ENCODE data around the gene RALGPS1.

RALGPS1 gene

DNA sequence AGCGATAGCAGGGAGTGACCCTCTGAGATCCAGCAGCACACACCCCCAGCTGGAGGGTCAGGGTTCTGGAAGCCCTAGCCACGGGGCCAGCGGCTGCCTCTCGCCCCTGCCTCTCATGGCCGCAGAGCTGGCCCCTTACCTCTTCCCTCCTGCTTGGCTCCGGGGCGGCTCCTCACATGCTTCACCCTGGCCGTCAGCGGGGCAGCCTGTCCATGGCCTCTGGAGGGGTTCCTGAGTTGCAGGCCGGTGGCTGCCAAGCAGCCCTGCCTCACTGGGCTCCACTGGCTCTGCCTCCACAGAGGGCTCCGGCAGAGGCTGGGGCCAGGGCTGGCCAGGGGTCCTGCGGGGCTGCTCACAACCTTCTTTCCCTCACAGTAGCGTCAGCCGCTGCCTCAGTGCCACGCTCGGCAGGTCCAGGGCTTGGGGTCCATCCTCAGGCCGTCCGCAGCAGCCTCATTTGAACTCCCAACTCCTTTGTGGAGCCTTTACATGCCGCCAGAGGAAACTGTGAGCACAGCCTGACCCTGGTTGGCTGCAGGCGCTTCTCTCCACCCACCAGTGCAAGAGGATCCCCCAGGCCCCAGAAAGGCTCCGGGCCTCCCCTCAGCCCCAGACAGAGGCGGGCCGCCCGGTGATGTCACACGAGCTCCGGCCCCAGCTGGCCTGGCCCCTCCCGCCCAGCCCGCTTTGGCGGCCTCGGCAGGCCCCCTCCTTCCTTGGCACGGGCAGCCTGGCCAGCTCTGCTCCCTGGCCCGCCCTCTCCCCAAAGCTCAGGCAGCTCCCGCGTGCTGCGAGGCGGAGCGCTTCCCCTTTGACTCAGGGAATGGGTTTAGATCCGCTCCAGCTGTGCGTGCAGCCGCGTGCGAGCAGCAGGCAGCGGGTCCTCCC, 207.8 kb downstream of the RALGPS1 start, which contains the start of gene ANGPTL2:
TSS of gene ANGPTL2 (minus strand) at position 460 of the 888 bp plus-strand sequence. CDS start 13,904 bp downstream, outside the sequence.
- no peak for DNase-seq (ENCODE audit: low read depth in 2 of 2)

DNA sequence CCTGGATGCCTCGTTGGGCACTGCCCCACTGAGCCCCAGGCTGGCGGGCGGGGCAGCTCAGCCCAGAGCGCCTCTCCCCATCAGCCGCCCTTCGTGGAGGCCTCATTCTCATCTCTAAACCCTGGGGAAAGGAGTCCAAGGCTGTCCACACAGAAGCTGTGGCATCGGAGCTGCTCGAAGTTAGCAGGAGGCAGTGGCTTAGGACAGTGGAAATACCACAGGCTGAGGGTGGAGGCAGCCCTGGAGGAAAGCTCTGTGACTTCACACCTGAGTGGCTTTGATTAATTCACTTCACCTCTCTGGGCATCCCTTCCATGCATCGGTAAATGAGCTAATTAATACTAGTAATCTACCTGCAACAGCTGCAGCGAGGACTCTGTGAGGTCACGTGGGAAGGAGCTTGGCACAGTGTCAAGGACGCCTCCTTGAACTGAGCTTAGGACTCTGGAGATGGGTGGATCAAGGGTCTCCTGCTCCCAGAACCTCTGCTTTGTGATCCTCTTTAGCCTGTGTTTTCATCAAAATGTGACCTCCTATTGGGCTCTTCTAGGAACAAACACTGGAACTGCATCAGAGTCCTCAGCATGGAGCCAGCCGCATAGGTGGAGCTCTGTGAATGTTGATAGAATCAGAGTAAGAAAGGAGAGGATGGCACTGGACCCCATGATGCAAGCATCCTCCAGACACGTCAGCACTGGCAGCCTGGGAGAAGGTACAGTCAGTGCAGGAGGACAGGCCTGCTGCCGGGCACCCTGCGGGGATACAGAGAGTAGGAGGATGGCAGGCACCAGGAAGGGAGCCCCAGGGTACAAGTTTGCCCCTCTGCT, 208.7 kb downstream of the RALGPS1 start:
- no peak for DNase-seq (ENCODE audit: low read depth in 2 of 2)

DNA sequence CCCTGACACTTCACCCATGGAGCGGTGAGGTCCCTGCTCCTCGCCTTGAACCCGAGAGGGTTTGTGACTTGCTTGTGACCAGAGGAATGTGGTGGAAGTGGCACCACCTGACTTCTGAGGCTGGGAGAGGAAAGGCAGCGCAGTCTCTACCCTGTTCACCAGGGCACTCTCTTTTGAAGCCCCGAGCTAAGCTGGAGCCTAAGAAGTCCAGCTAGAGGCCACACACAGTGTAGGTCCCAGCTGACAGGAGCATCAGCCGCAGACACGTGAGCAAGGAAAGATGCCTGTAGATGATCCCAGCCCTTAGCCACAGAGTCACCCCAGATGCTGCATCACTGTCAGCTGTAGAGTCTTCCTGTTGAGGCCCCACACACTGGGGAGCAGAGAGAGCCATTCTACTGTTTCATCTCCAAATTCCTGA, 209.5 kb downstream of the RALGPS1 start:
- no peak for DNase-seq (ENCODE audit: low read depth in 2 of 2)

DNA sequence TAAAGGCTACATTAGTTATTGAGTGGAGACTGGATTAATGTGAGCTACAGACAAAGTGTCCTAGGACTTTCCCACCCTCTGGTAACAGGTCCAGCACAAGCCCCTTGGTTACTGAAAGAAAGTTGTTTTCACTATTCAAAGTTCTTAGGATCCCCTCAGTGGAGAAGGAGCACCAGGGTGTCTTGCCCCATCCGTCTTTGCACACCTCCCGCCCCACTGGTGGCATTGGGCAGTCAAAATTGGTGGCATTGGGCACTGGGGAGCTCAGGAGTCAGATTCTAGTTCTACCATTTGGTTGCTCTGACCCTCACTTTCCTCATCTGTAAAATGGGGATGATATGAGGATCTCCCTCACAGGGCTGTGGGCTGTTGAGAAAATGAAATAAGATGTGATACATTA, 210.2 kb downstream of the RALGPS1 start:
- no peak for DNase-seq (ENCODE audit: low read depth in 2 of 2)

DNA sequence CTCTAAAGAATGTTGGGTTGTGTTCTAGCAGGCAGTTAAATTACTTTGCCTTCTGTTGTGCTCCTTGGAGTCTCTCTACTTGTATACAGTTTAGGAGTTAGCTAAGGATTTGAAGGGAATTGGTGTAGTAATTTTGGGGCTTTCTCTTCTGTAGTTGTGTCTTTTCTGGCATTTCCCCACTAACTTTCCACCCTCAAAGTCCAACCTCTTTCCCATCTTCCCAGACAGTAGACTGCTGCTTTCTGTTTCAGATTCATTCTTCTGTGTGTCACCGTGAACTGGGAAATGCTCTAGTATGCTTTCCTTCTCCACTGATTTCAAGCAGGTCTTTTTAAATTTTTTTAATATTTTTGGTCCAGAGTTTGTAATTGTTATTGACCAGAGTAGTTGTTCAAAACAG, 212.4 kb downstream of the RALGPS1 start:
- DNase-seq (ENCODE audit: low read depth in 2 of 2), result no peak

DNA sequence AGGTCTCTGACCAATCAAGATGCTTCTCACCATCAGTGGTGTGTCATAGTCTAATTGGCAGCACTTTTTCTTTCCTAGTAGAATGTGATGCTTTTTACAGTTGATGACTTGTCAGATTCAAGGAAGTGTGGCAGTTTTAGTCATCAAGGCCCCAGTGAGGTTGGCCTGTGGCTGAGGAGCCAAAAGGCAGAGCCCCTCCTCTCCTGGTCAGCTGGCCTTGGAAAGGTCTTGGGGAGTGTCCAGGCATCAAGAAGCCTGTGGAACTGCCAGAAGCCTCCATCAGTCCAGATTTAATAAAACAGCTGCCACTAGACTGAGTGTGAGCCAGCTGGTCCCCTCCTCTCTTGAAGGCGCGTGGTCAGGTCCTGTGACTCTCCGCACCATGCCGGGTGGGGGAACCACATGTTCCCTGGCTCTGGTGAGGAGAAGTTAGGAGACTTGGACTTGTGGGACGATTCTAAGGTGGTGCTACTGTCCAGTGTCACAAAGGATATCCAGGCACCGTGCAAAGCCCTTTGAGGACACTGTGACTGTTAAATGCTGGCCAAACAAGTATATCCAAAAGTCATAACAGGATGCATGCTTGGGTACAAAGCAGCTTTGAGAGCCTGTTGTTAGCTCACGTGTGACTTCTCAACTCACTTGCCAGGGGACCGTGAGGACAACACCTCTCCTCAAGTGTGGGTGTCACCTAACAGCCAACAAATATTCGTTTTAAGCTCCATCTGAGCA, 213.9 kb downstream of the RALGPS1 start:
- no peak for DNase-seq (ENCODE audit: low read depth in 2 of 2)

DNA sequence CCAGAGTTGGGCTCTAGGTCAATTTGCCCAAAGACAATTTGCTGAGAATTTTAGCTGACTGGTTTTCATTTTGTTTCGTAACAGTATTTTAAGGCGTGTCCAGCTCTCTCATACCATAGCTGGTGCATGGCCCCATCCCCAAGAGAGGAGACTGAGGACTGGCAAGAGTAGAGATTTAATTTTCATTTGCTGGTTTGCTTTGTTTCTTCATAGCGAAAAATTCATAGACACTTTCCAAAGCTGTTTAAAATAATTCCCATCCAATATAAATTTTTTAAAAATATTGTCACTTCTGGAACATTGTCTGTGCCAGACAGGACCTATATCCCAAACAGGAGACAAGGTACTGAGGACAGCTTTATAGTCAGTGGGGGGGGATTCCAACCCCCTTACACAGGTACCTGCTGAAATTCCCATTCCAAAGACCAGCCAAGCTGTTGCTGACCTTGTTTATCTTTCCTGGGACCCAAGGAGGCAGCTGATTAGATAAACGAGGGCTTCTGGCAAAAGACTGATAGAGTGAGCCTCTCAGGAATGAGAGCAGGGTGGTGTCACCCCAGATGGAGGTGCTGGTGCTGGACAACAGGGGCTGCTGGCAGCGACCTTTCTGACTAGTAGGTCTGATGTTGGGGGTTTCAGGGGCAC, 214.6 kb downstream of the RALGPS1 start:
- DNase-seq (ENCODE audit: low read depth in 2 of 2), result no peak

DNA sequence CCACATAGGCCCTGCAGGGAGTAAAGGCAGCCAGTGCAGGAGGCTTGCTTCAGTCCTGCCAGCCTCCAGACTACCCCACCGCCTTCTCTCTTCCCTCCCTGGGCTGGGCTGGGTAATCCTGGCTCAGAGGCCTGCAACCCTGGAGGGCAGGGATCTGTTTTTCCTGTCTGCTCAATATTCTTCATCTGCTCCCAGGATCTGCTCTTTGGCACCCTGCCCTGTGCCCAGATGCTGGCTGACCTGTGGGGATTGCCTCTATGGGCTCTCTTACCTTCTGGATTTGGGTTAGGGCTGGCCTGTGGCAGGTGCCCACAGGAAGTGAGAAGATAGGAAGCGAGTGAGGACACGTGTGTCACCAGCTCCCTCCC, 215.1 kb downstream of the RALGPS1 start:
- DNase-seq (ENCODE audit: low read depth in 2 of 2), result no peak

DNA sequence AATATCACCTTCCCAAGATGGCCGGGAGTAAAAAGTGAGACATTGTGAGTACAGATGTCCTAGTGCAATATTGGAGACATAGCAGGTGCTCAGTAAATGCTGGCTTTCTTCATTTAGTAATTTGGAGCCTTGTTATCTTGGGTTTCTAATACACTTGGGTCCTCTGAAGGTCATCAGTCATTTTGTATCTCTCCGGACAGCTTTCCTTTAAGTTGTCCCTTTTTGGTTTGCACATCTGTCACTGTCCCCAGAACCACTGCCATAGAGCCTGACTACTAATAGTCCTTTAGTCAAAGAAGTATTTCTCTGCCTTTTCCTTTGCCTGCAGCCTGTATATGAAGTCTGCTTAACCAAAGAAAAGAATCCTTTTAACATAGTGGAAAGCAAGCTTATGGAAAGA, 215.7 kb downstream of the RALGPS1 start:
- DNase-seq (ENCODE audit: low read depth in 2 of 2), result no peak

DNA sequence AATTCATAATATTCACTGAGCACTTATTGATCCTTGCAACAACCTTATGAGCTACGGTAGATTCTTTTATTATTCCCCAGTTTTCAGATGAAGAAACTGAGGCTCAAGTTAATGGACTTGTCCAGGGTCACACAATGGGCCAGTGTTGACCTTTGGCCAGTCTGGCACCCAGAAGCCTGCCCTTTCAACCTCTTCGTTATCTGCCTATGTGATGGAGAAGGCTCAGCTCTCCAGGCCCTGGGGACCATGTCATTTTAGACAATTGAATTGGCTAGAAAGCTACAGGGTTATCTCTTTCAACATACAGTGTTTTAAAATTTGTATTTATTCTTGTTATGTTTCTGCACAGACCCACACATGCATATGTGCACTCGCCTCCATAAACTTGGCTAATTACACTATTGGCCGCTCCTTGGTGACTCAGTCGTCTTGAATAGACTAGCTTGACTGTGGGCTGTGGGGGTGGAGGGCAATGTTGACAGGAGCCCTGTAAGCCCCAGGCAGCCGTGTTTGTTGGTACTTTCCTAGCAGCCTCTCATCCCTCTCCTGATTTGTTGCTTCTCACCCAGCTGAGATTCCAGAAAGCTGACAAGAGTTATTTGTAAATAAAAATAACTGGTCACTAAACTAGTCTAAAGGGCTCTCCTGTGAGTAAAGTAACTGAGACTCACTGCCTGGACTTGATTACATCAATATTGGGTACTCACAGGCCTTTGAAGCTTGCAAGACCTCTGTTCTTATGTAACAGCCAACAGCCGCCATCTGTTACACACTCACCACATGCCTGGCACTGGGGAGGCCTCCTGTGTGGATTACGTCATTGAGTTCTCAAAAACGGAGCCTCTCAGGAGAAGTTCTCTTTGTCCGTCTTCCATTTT, 216.3 kb downstream of the RALGPS1 start:
- DNase-seq (ENCODE audit: low read depth in 2 of 2), result no peak

DNA sequence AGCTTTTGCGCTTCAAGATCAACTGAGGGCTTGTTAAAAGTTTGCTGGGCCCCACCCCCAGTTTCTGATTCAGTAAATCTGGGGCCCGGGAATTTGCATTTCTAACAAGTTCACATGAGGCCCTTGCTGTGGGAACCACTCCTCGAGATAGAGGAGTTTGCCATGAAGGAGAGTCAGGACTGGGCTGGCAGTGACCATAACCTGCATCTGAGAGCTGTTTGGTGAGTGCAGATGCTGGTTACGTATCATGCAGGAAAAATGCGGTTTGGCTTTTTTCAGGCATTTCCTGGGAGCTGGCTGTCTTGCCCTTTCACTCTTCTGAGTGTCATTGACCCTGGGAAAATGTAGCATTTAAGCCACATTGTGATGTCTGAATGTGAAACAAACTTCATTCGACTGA, 217.3 kb downstream of the RALGPS1 start:
- no peak for DNase-seq (ENCODE audit: low read depth in 2 of 2)

DNA sequence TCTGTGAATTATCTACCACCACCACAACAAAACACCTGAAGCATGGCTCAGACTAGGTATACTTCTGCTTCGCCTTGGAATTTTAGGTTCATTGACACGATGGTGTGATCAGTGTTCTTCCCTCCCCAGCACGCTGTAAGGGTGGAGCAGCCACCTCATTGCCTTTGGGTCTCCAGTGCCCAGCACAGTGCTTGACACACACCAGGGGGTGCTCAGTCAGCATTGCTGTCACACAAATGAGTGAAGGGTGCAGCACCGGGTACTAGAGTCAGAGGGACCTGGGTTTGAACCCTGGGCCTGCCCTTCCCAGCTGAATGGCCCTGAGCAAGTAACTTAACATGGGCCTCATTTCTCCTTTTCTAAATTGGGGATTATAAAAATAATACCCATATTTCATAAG, 217.8 kb downstream of the RALGPS1 start:
- no peak for DNase-seq (ENCODE audit: low read depth in 2 of 2)

DNA sequence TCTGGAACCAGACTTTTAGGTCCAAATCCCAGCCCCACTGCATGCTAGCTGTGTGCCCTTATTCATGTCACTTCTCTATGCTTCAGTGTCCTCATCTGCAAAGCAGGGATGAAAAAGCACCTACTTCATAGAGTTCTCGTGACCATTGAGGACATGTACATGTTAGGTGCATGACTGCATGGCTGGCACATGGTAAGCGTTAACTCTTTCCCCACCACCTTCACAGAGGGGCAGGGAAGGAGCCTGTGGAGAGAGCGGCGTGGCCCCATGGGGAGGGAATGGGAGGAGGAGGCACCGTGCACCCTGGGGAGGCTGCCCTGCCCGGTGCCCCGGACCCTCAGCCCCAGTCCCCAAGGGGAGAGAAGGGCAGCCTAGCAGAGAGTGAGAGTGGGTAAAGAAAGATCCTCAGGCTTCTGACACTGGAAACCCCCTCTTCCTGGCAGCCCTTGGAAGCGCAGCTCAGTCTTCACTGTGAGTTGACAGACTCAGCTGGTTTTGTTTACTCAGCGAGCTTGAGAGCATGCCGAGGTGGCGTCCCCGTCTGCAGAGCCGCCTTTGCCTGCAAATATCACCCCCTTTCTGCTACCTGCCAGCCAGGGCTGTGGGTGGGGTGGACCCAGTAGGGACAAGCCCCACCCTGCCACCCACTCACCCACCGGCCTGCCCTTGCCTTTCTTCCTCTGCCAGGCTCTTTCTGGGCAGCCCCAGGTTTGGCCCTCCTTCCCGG, 218.5 kb downstream of the RALGPS1 start:
- no peak for DNase-seq (ENCODE audit: low read depth in 2 of 2)

DNA sequence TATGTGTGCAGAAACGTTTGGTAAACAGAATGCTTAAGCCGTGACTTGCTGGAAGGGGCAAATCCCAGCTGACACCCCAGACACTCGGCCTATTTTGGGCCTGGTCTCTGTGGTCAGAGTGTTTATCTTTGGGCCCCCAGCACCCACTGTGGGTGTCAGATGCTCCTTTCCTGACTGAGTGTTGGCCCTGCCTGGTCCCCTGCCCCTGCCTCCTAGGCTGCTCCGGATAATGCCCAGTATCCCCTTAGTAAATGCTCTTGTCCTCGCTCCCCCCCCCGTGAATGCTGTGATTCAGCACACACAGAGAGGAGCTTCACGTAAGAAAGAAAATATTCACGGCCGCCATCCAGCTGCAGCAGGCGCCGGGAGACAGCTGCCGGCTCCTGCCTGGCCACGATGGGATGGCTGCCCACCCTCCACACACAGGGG, 219.2 kb downstream of the RALGPS1 start:
- no peak for DNase-seq (ENCODE audit: low read depth in 2 of 2)

DNA sequence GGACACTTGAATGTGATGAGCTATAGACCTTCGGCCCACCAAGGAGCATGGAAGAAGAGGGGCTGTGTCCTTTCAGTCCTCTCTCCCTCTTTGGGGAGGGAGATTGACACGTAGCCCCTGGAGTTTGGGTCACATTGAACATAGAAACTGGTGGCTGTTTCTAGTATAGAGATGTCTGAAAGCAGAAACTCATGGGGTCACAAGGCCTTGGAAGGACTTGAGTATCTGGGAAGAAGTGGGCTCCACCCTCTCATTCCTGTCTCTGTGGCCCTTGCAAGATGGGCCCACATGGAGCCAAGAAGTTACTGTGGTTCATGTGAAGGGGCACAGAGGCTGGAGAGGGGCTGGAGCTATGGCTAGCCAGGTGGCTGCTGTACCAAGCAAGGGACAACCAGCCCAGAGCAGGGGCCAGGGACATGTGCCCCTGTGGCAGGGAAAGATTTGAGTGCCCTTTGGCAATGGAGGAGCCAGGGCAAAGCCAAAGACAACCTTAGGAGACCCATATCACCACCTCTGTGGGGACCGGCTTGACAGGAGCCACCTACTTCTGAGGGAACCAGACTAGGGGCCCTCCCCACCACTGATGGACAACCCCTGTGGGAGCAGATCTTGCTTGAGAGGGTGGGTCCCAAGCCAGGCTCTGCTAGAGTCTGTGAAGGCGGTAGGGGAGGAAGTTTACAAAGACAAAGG, 220.6 kb downstream of the RALGPS1 start:
- DNase-seq (ENCODE audit: low read depth in 2 of 2), result no peak

DNA sequence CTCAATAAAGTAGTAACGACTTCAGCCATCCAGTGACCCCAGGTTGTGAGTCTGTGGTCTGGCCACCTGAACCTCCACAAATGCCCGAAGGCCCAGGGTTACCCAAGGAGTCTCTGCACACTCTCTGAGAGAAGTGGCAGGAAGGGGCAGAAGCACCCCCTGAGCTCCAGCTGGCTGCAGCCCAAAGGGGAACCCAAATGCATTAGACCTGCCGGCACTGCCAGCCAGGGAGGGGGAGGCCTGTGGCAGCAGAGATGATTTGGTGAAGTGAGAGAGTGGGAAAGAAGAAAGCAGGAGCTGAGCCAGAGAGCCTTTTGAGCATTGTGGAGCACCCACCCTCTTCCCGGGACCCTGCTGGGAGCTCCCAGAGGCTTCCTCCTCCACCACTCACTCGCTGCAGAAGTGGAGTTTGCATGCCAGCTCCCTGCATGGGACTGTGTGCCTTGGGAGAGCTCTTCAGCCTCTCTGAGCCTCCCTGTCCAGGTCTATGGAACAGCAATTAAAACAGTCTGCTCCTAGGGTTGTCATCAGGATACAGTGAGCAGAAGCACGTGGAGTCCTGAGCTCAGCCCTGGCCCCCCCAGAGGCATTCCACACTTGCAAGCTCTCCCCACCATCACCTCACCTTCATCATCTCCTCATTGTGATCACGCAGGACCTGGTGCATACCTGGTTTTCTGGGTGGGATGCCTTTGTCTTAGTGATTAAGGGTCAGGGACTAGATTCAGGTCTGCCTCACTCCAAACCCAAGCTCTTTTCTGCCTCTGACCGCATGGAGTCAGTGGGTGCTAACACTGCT, 221.7 kb downstream of the RALGPS1 start:
- DNase-seq (ENCODE audit: low read depth in 2 of 2), result no peak

DNA sequence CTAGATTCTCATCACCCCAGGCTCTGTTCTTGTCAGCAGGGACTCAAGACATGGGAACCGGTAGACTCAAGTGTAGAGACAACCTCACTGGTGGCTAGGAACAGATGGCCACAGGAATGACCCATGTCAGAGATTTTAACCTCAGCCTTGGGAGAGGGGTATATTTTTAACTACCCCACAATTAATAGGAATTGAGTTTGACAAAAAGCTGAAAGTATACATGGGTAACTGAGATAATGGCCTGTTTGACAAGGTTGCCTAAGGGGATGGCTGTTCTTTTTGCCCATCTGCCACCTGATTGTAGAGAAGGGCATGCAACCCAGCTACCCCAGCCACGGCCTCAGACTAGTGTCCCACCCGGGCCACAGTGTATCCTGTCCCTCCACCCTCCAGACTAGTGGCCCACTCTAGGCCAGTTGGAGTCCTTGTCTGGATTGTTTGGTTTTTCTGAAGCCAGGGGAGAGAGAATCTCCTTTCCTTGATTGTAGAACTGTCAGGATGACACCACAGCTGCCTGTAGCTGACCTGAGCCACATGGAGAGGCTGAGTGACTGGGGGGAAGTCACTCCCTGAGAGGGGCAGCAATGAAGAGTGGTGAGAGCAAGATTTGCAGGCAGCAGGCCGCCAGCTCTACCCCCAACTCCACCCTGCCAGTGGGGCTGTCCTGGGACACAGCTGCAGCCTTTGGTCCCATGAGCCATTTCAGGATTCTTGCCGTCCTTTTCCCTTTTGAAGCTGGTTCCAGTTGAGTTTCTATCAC, 222.5 kb downstream of the RALGPS1 start:
- DNase-seq (ENCODE audit: low read depth in 2 of 2), result no peak
